Frontal cortex (tissue), 4 donors: Measurements from ENCODE around the gene ATN1. TPM values are rescaled to one million over a fixed set of nuclear protein-coding genes. Genes with fewer than 3 reads are reported as not detected.
"Not testable (repeated sequence)": the region's sequence is repeated elsewhere in the genome, so short reads cannot be mapped to it uniquely, and the experiment has no call there.

ENCODE experiments used
- DNase-seq, 2 donors: peaks; one replicate each; pipeline ENCODE4 v3.0.0; 2012; ENCODE audit warnings: low spot score in 2 of 2
- FAIRE-seq: peaks from 2 replicates; lab custom pipeline; 2012; peaks lifted over from hg19 to GRCh38; lab: Jason Lieb, UNC
- total RNA-seq: library from RNA; depleted of rRNA; stranded (reverse); fragments of >200 nt; gene quantifications from one replicate; pipeline ENCODE4 v1.2.3, GENCODE V29; 2014
- donor health status: control.
- donor health status: control.
- donor health status: control.

The ATN1 gene
- total RNA-seq, 1 donor from 2014 or later = 11.8 TPM

- FAIRE-seq (no peak), DNase-seq (no peak)
Observed at GRCh38 chr12:6899837-6900519, 27.8 kb upstream of the ATN1 start.

GRCh38 chr12:6902448-6902847 lies 25.3 kb upstream of the ATN1 start:
- no peak for FAIRE-seq
- DNase-seq = no peak

- FAIRE-seq (no peak), DNase-seq (no peak)
Observed at GRCh38 chr12:6903722-6904121, 24.0 kb upstream of the ATN1 start.

GRCh38 chr12:6904280-6905276 lies 23.2 kb upstream of the ATN1 start, which contains the start of gene LRRC23:
TSS of gene LRRC23 (plus strand) at chr12:6904822. CDS start at chr12:6905634, 812 bp downstream.
- DNase-seq = peak; percentile 87 to 89
- peak; percentile 47 for FAIRE-seq

GRCh38 chr12:6905414-6906040 lies 22.2 kb upstream of the ATN1 start:
- no peak for DNase-seq
- FAIRE-seq = no peak

GRCh38 chr12:6908141-6908540 lies 19.6 kb upstream of the ATN1 start:
- FAIRE-seq = not testable (repeated sequence)

GRCh38 chr12:6909421-6910145 lies 18.2 kb upstream of the ATN1 start:
- FAIRE-seq = no peak

More at GRCh38 chr12:6908141-6908540, 19.6 kb upstream of the ATN1 start:
- DNase-seq = not testable (repeated sequence)

GRCh38 chr12:6912164-6912935 lies 15.4 kb upstream of the ATN1 start:
- no peak for FAIRE-seq
- DNase-seq = no peak

More at GRCh38 chr12:6909421-6910145, 18.2 kb upstream of the ATN1 start:
- DNase-seq = no peak

GRCh38 chr12:6914246-6914946 lies 13.4 kb upstream of the ATN1 start, which contains the start of gene ENO2:
TSS of gene ENO2 (plus strand) at chr12:6914580. CDS start at chr12:6915833, 1,253 bp downstream.
- DNase-seq (peak; percentile 86 to 93), FAIRE-seq (no peak)

- no peak for FAIRE-seq
- no peak for DNase-seq
Observed at GRCh38 chr12:6914947-6915788, 12.6 kb upstream of the ATN1 start.

GRCh38 chr12:6915789-6916285 lies 11.9 kb upstream of the ATN1 start:
- DNase-seq (no peak), FAIRE-seq (no peak)

- no peak for DNase-seq
- no peak for FAIRE-seq
Observed at GRCh38 chr12:6916426-6917200, 11.1 kb upstream of the ATN1 start.

GRCh38 chr12:6917491-6918231 lies 10.1 kb upstream of the ATN1 start:
- FAIRE-seq (no peak), DNase-seq (no peak)

GRCh38 chr12:6919588-6919987 lies 8.2 kb upstream of the ATN1 start:
- FAIRE-seq = no peak
- no peak for DNase-seq

- FAIRE-seq = no peak
- no peak for DNase-seq
Observed at GRCh38 chr12:6921539-6921938, 6.2 kb upstream of the ATN1 start.
